ENCODE measurements around the gene HNF1B. TPM values are rescaled to one million over a fixed set of nuclear protein-coding genes. Genes with fewer than 3 reads are reported as not detected.

The HNF1B gene
- total RNA-seq, 1 experiment from 2014 or later, result 2.0 TPM

DNA sequence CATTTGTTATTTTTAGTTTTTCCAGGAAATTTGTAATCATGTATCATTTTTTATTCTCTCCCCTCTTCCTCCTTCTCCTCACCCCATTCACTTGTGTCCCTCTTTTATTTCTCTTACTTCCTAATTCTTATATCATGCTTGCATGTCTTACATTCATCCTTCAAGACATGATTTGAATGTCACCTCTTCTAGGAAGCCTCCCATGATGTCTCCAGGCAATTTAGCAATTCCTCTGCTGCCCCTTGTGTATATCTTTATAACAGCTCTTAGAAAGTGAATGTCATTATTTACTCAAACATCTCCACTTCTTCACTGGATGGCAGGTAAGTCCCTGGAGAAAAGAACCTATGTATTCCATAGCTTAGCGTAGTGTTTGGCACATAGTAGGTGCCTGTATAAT, 7.8 kb downstream of the HNF1B start:
- POLR2A ChIA-PET (ENCODE audit: unreplicated experiment), result no interaction called here
- DNase-seq, result peak; percentile 34
- CTCF ChIA-PET, result interaction anchor here (0.6 kb wide), 1 partner anchor 21 kb away, joined by 3 read pairs; no protein-coding TSS in a partner anchor

DNA sequence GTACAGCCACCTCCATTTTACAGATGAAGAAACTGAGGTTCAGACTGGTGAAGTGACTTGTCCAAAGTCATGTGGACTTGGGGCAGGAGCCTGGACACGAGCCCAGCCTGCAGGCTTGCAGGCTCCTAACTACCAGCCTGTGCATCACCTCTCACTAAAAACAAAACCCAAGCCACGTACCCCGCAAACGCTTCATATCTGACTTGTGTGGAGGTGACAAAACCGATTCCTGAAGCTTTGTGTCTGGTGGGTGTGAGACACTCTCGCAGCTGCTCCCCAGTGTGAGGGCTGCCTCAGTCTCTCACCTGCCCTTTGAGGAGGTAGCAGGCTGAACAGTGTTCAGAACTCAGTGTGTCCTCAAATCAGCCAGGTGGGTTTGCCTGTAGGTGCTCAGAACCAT, 8.4 kb downstream of the HNF1B start:
- TF ChIP-seq EZH2phosphoT487 (IDR thresholded peaks at IDR 0.05; ENCODE audit: borderline replicate concordance, low read length) (no peak), EZH2 (IDR thresholded peaks at IDR 0.05; ENCODE audit: low read length, unreplicated experiment) (no peak)
- TF ChIP-seq, protein P1, sequence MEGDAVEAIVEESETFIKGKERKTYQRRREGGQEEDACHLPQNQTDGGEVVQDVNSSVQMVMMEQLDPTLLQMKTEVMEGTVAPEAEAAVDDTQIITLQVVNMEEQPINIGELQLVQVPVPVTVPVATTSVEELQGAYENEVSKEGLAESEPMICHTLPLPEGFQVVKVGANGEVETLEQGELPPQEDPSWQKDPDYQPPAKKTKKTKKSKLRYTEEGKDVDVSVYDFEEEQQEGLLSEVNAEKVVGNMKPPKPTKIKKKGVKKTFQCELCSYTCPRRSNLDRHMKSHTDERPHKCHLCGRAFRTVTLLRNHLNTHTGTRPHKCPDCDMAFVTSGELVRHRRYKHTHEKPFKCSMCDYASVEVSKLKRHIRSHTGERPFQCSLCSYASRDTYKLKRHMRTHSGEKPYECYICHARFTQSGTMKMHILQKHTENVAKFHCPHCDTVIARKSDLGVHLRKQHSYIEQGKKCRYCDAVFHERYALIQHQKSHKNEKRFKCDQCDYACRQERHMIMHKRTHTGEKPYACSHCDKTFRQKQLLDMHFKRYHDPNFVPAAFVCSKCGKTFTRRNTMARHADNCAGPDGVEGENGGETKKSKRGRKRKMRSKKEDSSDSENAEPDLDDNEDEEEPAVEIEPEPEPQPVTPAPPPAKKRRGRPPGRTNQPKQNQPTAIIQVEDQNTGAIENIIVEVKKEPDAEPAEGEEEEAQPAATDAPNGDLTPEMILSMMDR (conservative IDR thresholded peaks at IDR 0.05; ENCODE audit: low read depth, low read length), result no peak
- DNase-seq (no peak), ATAC-seq (no peak)
- Histone ChIP-seq H3K4me2 (ENCODE audit: low read length) (no peak overlapping the region), H3K9me2 (replicated peaks; ENCODE audit: low read length) (no peaks in the 10 kb centered on the region), H3K36me3 (ENCODE audit: low read depth, low read length) (no peaks in the 10 kb centered on the region), H3K27ac (ENCODE audit: low read length) (no peak overlapping the region), H2AFZ (ENCODE audit: low read length) (no peak overlapping the region), H3K9ac (ENCODE audit: low read length) (no peak overlapping the region), H3F3A (ENCODE audit: low read length, unreplicated experiment) (no peaks in the 10 kb centered on the region), H3K4me1 (ENCODE audit: insufficient read depth, low read length) (no peaks in the 10 kb centered on the region), H4K20me1 (ENCODE audit: low read length) (no peaks in the 10 kb centered on the region), H3K27me3 (ENCODE audit: low read length) (peaks cover 12% of the 10 kb centered on the region; the same call in 1 of the 2 replicates), H3K79me2 (ENCODE audit: low read length) (peaks cover 22% of the 10 kb centered on the region), H3K9me3 (ENCODE audit: low read length) (no peaks in the 10 kb centered on the region), H3K4me3 (ENCODE audit: low read length) (no peak overlapping the region)
- intact Hi-C loops (cut with micrococcal nuclease), result no loop called here
- ChIA-PET CTCF (no interaction called here), POLR2A (ENCODE audit: unreplicated experiment) (no interaction called here)
- BruUV-seq (replicated peaks), result no TSS peak

More for the DNA sequence above, 7.8 kb downstream of the HNF1B start:
- Histone ChIP-seq H3F3A (ENCODE audit: low read length, unreplicated experiment) (no peaks in the 10 kb centered on the region), H3K9ac (ENCODE audit: low read length) (no peak overlapping the region), H3K4me1 (ENCODE audit: insufficient read depth, low read length) (no peaks in the 10 kb centered on the region), H3K27ac (ENCODE audit: low read length) (no peak overlapping the region), H3K27me3 (ENCODE audit: low read length) (peaks cover 19% of the 10 kb centered on the region), H3K4me3 (ENCODE audit: low read length) (no peak overlapping the region), H4K20me1 (ENCODE audit: low read length) (no peaks in the 10 kb centered on the region), H3K4me2 (ENCODE audit: low read length) (no peak overlapping the region), H3K9me3 (ENCODE audit: low read length) (no peaks in the 10 kb centered on the region), H3K36me3 (ENCODE audit: low read depth, low read length) (no peaks in the 10 kb centered on the region), H2AFZ (ENCODE audit: low read length) (no peak overlapping the region), H3K9me2 (replicated peaks; ENCODE audit: low read length) (no peaks in the 10 kb centered on the region), H3K79me2 (ENCODE audit: low read length) (peaks cover 28% of the 10 kb centered on the region)
- BruUV-seq (replicated peaks), result no TSS peak
- no peak for ATAC-seq
- TF ChIP-seq EZH2 (IDR thresholded peaks at IDR 0.05; ENCODE audit: low read length, unreplicated experiment) (no peak), EZH2phosphoT487 (IDR thresholded peaks at IDR 0.05; ENCODE audit: borderline replicate concordance, low read length) (no peak)
- TF ChIP-seq, protein P1 (conservative IDR thresholded peaks at IDR 0.05; ENCODE audit: low read depth, low read length), result peak; percentile 54; the same call in 1 of the 2 replicates
- intact Hi-C loops (cut with micrococcal nuclease), result no loop called here

DNA sequence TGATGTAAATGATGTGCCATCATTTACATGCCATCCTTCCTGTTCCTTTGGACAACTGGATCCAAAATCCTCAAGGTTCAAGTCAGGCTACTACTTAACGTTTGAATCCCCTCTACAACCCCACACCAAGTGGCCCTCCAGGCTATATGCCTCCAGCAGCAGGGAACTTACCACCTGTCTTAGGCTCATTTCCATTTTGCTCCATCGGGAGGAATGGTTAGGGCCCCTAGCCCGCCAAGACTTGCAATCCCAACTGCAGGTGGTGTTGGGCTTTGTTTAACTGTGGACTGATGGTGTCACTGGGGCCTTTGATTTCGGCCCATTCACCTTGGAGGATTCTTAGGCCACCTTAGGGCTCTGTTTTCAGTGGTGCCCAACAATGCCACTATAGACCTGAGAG, 9.7 kb downstream of the HNF1B start:
- Histone ChIP-seq H3K79me2 (ENCODE audit: low read length) (peaks cover 9% of the 10 kb centered on the region), H3K27ac (ENCODE audit: low read length) (no peak overlapping the region), H2AFZ (ENCODE audit: low read length) (no peak overlapping the region), H4K20me1 (ENCODE audit: low read length) (no peaks in the 10 kb centered on the region), H3K9me2 (replicated peaks; ENCODE audit: low read length) (no peaks in the 10 kb centered on the region), H3K4me2 (ENCODE audit: low read length) (no peak overlapping the region), H3K9ac (ENCODE audit: low read length) (no peak overlapping the region), H3K36me3 (ENCODE audit: low read depth, low read length) (no peaks in the 10 kb centered on the region), H3K4me1 (ENCODE audit: insufficient read depth, low read length) (no peaks in the 10 kb centered on the region), H3K9me3 (ENCODE audit: low read length) (no peaks in the 10 kb centered on the region), H3K27me3 (ENCODE audit: low read length) (peaks cover 2% of the 10 kb centered on the region; the same call in 1 of the 2 replicates), H3K4me3 (ENCODE audit: low read length) (no peak overlapping the region), H3F3A (ENCODE audit: low read length, unreplicated experiment) (no peaks in the 10 kb centered on the region)
- no TSS peak for BruUV-seq (replicated peaks)
- TF ChIP-seq EZH2 (IDR thresholded peaks at IDR 0.05; ENCODE audit: low read length, unreplicated experiment), result no peak
- TF ChIP-seq, protein P1 (conservative IDR thresholded peaks at IDR 0.05; ENCODE audit: low read depth, low read length), result no peak
- no peak for TF ChIP-seq EZH2phosphoT487 (IDR thresholded peaks at IDR 0.05; ENCODE audit: borderline replicate concordance, low read length)
- DNase-seq (no peak), ATAC-seq (no peak)
- POLR2A ChIA-PET (ENCODE audit: unreplicated experiment), result no interaction called here
- CTCF ChIA-PET, result no interaction called here
- intact Hi-C loops (cut with micrococcal nuclease), result no loop called here

Measured in PC-3 (cell line).